Measurements from ENCODE around the gene KCNIP1. TPM values are rescaled to one million over a fixed set of nuclear protein-coding genes. Genes with fewer than 3 reads are reported as not detected.

The KCNIP1 gene
- total and polyA plus RNA-seq, 9 of the 15 experiments (the other 6 are each of a cell fraction or from before 2014, with no cell fraction given): not detected

- TF ChIP-seq, protein P1, sequence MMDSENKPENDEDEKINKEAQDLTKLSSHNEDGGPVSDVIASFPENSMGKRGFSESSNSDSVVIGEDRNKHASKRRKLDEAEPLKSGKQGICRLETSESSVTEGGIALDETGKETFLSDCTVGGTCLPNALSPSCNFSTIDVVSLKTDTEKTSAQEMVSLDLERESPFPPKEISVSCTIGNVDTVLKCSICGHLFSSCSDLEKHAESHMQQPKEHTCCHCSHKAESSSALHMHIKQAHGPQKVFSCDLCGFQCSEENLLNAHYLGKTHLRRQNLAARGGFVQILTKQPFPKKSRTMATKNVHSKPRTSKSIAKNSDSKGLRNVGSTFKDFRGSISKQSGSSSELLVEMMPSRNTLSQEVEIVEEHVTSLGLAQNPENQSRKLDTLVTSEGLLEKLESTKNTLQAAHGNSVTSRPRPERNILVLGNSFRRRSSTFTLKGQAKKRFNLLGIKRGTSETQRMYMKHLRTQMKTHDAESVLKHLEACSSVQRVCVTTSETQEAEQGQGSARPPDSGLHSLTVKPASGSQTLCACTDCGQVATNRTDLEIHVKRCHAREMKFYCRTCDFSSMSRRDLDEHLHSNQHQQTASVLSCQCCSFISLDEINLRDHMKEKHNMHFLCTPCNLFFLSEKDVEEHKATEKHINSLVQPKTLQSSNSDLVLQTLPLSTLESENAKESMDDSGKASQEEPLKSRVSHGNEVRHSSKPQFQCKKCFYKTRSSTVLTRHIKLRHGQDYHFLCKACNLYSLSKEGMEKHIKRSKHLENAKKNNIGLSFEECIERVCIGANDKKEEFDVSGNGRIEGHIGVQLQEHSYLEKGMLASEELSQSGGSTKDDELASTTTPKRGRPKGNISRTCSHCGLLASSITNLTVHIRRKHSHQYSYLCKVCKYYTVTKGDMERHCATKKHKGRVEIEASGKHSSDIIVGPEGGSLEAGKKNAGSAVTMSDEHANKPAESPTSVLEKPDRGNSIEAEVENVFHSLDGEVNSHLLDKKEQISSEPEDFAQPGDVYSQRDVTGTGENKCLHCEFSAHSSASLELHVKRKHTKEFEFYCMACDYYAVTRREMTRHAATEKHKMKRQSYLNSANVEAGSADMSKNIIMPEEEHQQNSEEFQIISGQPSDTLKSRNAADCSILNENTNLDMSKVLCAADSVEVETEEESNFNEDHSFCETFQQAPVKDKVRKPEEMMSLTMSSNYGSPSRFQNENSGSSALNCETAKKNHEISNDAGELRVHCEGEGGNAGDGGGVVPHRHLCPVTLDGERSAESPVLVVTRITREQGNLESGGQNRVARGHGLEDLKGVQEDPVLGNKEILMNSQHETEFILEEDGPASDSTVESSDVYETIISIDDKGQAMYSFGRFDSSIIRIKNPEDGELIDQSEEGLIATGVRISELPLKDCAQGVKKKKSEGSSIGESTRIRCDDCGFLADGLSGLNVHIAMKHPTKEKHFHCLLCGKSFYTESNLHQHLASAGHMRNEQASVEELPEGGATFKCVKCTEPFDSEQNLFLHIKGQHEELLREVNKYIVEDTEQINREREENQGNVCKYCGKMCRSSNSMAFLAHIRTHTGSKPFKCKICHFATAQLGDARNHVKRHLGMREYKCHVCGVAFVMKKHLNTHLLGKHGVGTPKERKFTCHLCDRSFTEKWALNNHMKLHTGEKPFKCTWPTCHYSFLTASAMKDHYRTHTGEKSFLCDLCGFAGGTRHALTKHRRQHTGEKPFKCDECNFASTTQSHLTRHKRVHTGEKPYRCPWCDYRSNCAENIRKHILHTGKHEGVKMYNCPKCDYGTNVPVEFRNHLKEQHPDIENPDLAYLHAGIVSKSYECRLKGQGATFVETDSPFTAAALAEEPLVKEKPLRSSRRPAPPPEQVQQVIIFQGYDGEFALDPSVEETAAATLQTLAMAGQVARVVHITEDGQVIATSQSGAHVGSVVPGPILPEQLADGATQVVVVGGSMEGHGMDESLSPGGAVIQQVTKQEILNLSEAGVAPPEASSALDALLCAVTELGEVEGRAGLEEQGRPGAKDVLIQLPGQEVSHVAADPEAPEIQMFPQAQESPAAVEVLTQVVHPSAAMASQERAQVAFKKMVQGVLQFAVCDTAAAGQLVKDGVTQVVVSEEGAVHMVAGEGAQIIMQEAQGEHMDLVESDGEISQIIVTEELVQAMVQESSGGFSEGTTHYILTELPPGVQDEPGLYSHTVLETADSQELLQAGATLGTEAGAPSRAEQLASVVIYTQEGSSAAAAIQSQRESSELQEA (IDR thresholded peaks at IDR 0.05; ENCODE audit: low read depth): no peak
- no peak for TF ChIP-seq ZNF384 (IDR thresholded peaks at IDR 0.05; ENCODE audit: low read depth, low read length)
- no peak for TF ChIP-seq JUND (IDR thresholded peaks at IDR 0.05; ENCODE audit: borderline replicate concordance, low read depth, low read length)
- no peak for TF ChIP-seq JUND (tag; IDR thresholded peaks at IDR 0.05; ENCODE audit: borderline replicate concordance, low read depth, low read length)
- TF ChIP-seq CXXC5 (CRISPR knock-in tag; IDR thresholded peaks at IDR 0.05): no peak
- TF ChIP-seq, protein P2, sequence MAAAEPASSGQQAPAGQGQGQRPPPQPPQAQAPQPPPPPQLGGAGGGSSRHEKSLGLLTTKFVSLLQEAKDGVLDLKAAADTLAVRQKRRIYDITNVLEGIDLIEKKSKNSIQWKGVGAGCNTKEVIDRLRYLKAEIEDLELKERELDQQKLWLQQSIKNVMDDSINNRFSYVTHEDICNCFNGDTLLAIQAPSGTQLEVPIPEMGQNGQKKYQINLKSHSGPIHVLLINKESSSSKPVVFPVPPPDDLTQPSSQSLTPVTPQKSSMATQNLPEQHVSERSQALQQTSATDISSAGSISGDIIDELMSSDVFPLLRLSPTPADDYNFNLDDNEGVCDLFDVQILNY (CRISPR knock-in tag; IDR thresholded peaks at IDR 0.05): no peak
- no peak for TF ChIP-seq NFYB (IDR thresholded peaks at IDR 0.05; ENCODE audit: extremely low read depth, insufficient read length)
These were observed 34.4 kb upstream of the KCNIP1 start (continued) for GRCh38 chr5:170469414-170469813.
